ENCODE results near the gene TXNL4B. TPM values are rescaled to one million over a fixed set of nuclear protein-coding genes. Genes with fewer than 3 reads are reported as not detected.
"Not testable (repeated sequence)": the region's sequence is repeated elsewhere in the genome, so short reads cannot be mapped to it uniquely, and the experiment has no call there.

TXNL4B gene
- total and polyA plus RNA-seq, 2 donors from 2014 or later: 11.9 to 16.1 TPM

DNA sequence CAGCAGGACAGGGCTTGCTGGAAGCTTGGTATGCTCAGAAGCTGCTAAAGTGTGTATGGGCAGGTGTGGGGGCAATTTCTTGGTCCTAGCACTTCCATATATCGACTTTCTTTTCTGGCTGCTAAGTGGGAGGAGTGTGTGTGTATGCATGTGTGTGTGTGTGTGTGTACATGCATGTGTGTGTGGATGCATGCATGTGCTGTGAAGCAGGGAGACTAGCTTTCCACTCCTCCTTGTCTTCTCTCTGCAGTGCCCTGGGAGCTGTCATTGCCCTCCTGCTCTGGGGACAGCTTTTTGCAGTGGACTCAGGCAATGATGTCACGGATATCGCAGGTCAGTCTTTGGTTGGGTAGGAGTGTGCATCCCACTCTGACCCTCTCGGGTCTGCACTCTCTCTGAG lies 37.5 kb downstream of the TXNL4B start:
- no peak for DNase-seq
- no peaks in the 10 kb centered on the region for H3K4me1 ChIP-seq (ENCODE audit: control insufficient read depth in 2 of 3, insufficient read depth in 2 of 3, low read depth in 1 of 3, low read length in 3 of 3)
- no peak overlapping the region for H3K9ac ChIP-seq (ENCODE audit: low read length in 3 of 3)
- intact Hi-C loops (cut with DNase I): no loop called here
- TF ChIP-seq CTCF (IDR thresholded peaks at IDR 0.05; ENCODE audit: borderline replicate concordance, extremely low read depth, insufficient read depth): no peak
- no peaks in the 10 kb centered on the region for H3K27me3 ChIP-seq (ENCODE audit: control insufficient read depth, insufficient read depth, low read length)
- no peaks in the 10 kb centered on the region for H3K9me3 ChIP-seq (ENCODE audit: control insufficient read depth in 2 of 3, insufficient read depth in 1 of 3, low read length in 3 of 3)
- FAIRE-seq: no peak
- no peak overlapping the region for H3K4me3 ChIP-seq (ENCODE audit: low read length in 3 of 3)
- peaks cover 0 to 2% (median 0%) of the 10 kb centered on the region in 3 donors for H3K36me3 ChIP-seq (ENCODE audit: control insufficient read depth in 2 of 3, insufficient read depth in 3 of 3, low read length in 3 of 3)
- no peak overlapping the region for H3K27ac ChIP-seq (ENCODE audit: low read depth in 2 of 2, low read length in 2 of 2)

- H3K36me3 ChIP-seq (ENCODE audit: control insufficient read depth in 2 of 3, insufficient read depth in 3 of 3, low read length in 3 of 3); H3K4me3 ChIP-seq (ENCODE audit: low read length in 3 of 3); H3K27me3 ChIP-seq (ENCODE audit: control insufficient read depth, insufficient read depth, low read length); H3K9me3 ChIP-seq (ENCODE audit: control insufficient read depth in 2 of 3, insufficient read depth in 1 of 3, low read length in 3 of 3); FAIRE-seq; DNase-seq; H3K9ac ChIP-seq (ENCODE audit: low read length in 3 of 3); H3K27ac ChIP-seq (ENCODE audit: low read depth in 2 of 2, low read length in 2 of 2); intact Hi-C loops (cut with DNase I); H3K4me1 ChIP-seq (ENCODE audit: control insufficient read depth in 2 of 3, insufficient read depth in 2 of 3, low read depth in 1 of 3, low read length in 3 of 3): not testable (repeated sequence)
These were observed 39.1 kb downstream of the TXNL4B start, which contains the start of gene HP for GRCh38 chr16:72054254-72054847. Gene HP (plus strand): TSS chr16:72054505. CDS start chr16:72054653, 148 bp downstream.

- H3K9me3 ChIP-seq (ENCODE audit: control insufficient read depth in 2 of 3, insufficient read depth in 1 of 3, low read length in 3 of 3): no peaks in the 10 kb centered on the region
- intact Hi-C loops (cut with DNase I): no loop called here
- no peaks in the 10 kb centered on the region for H3K27me3 ChIP-seq (ENCODE audit: control insufficient read depth, insufficient read depth, low read length)
- no peak for TF ChIP-seq CTCF (IDR thresholded peaks at IDR 0.05; ENCODE audit: borderline replicate concordance, extremely low read depth, insufficient read depth)
- H3K36me3 ChIP-seq (ENCODE audit: control insufficient read depth in 2 of 3, insufficient read depth in 3 of 3, low read length in 3 of 3): no peaks in the 10 kb centered on the region
- no peak overlapping the region for H3K27ac ChIP-seq (ENCODE audit: low read depth in 2 of 2, low read length in 2 of 2)
- H3K9ac ChIP-seq (ENCODE audit: low read length in 3 of 3): no peak overlapping the region
- DNase-seq (no peak), FAIRE-seq (no peak)
- H3K4me1 ChIP-seq (ENCODE audit: control insufficient read depth in 2 of 3, insufficient read depth in 2 of 3, low read depth in 1 of 3, low read length in 3 of 3): no peaks in the 10 kb centered on the region
- no peak overlapping the region for H3K4me3 ChIP-seq (ENCODE audit: low read length in 3 of 3)
These were observed 41.6 kb downstream of the TXNL4B start for GRCh38 chr16:72051818-72052217.

- no peak overlapping the region for H3K27ac ChIP-seq (ENCODE audit: low read depth in 2 of 2, low read length in 2 of 2)
- FAIRE-seq (no peak), DNase-seq (no peak)
- no peak overlapping the region for H3K4me3 ChIP-seq (ENCODE audit: low read length in 3 of 3)
- H3K4me1 ChIP-seq (ENCODE audit: control insufficient read depth in 2 of 3, insufficient read depth in 2 of 3, low read depth in 1 of 3, low read length in 3 of 3): no peaks in the 10 kb centered on the region
- H3K27me3 ChIP-seq (ENCODE audit: control insufficient read depth, insufficient read depth, low read length): no peaks in the 10 kb centered on the region
- H3K9ac ChIP-seq (ENCODE audit: low read length in 3 of 3): no peak overlapping the region
- H3K9me3 ChIP-seq (ENCODE audit: control insufficient read depth in 2 of 3, insufficient read depth in 1 of 3, low read length in 3 of 3): no peaks in the 10 kb centered on the region
- H3K36me3 ChIP-seq (ENCODE audit: control insufficient read depth in 2 of 3, insufficient read depth in 3 of 3, low read length in 3 of 3): no peaks in the 10 kb centered on the region
- TF ChIP-seq CTCF (IDR thresholded peaks at IDR 0.05; ENCODE audit: borderline replicate concordance, extremely low read depth, insufficient read depth): no peak
- intact Hi-C loops (cut with DNase I): no loop called here
These were observed 42.5 kb downstream of the TXNL4B start for GRCh38 chr16:72050769-72051464.
